ENCODE measurements around the gene SEMA3D.

DNA sequence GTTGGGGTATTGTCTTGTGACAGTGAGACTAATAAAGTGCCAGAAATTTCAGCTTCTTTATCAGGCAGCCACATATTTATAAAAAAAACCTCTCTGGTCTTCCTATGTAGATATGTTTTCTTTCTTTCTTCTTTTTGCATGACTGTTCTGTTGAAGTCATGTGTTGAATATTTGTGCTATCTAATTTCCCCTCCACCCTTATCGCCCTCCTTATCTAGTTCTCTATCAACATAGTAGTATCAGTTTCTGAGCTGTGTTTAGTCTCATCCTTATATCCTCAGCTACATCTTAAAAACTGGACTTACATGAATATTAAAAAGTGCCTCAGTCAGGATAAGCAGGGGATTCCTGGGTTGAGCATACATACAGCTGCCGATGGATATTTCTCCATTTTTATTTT, 53.9 kb downstream of the SEMA3D start:
- no peak for TF ChIP-seq YY1 (IDR thresholded peaks at IDR 0.05; ENCODE audit: insufficient read depth, insufficient read length)
- no peak for TF ChIP-seq ZNF274 (IDR thresholded peaks at IDR 0.05; ENCODE audit: low read depth, low read length)
- no peak for TF ChIP-seq SUZ12 (IDR thresholded peaks at IDR 0.05; ENCODE audit: extremely low read depth, insufficient read depth, insufficient read length)
